IMR-90 (cell line): ENCODE measurements around the gene DPYD. TPM values are rescaled to one million over a fixed set of nuclear protein-coding genes. Genes with fewer than 3 reads are reported as not detected.
A peak's percentile ranks its signal among the peaks of the same experiment; 100 is the strongest.

Source experiments
- ATAC-seq: fragments of 200-7000 bp; cut with Tn5 transposase; 2 replicates; pipeline ENCODE4 v1.9.1; 2020; ENCODE audit warnings: low read depth, mild to moderate bottlenecking, moderate library complexity
- BruUV-seq: library from RNA; stranded (reverse); fragments of 400-500 nt; replicated peaks from 2 replicates; lab custom pipeline; 2021; lab: Mats Ljungman, UMichigan
- CTCF ChIA-PET: fragments of 300-600 bp; formaldehyde crosslinking; extraction: SDS; loops from one replicate; lab custom pipeline; 2021; ENCODE audit warnings: antibody characterized with exemption; lab: Yijun Ruan, JAX
- POLR2A ChIA-PET: fragments of 300-600 bp; sonication (Branson Sonifier 250); formaldehyde crosslinking; loops from one replicate; lab custom pipeline; 2022; ENCODE audit warnings: antibody characterized with exemption; ENCODE audit not compliant: unreplicated experiment; lab: Charles Lee
- DNase-seq: peaks from one replicate; pipeline ENCODE4 v3.0.0; 2013
- H2AFZ ChIP-seq: replicated peaks from 2 replicates; pipeline ENCODE3; 2013; ENCODE audit warnings: low read length, mild to moderate bottlenecking; ENCODE audit not compliant: poor library complexity
- H2AK5ac ChIP-seq: 2 replicates; pipeline ENCODE4 v1.6.1; 2013; ENCODE audit warnings: low read depth, low read length, inconsistent platforms
- H2AK9ac ChIP-seq: replicated peaks from 2 replicates; pipeline ENCODE3; 2013; ENCODE audit warnings: mild to moderate bottlenecking, low read depth, low read length, moderate library complexity; ENCODE audit not compliant: poor library complexity
- H2BK120ac ChIP-seq: 2 replicates; pipeline ENCODE4 v1.6.1; 2013; ENCODE audit warnings: low read depth, low read length, inconsistent platforms
- H2BK15ac ChIP-seq: 3 replicates; pipeline ENCODE4 v1.6.1; 2013; ENCODE audit warnings: low read depth, low read length, inconsistent platforms
- H2BK20ac ChIP-seq: 2 replicates; pipeline ENCODE4 v1.6.1; 2013; ENCODE audit warnings: low read depth, mild to moderate bottlenecking, inconsistent platforms, low read length, moderate library complexity
- H2BK5ac ChIP-seq: 2 replicates; pipeline ENCODE4 v1.6.1; 2013; ENCODE audit warnings: mild to moderate bottlenecking, low read depth, low read length, inconsistent platforms; ENCODE audit not compliant: poor library complexity, severe bottlenecking
- H3K14ac ChIP-seq: replicated peaks from 2 replicates; pipeline ENCODE4 v1.6.1; 2013; ENCODE audit warnings: low read depth, low read length, inconsistent platforms
- H3K18ac ChIP-seq: 2 replicates; pipeline ENCODE4 v1.6.1; 2013; ENCODE audit warnings: low read depth, low read length, control low read depth
- H3K23ac ChIP-seq: 2 replicates; pipeline ENCODE4 v1.6.1; 2013; ENCODE audit warnings: low read depth, low read length, inconsistent platforms
- H3K27ac ChIP-seq: 2 replicates; pipeline ENCODE4 v1.5.1; 2013; ENCODE audit warnings: mild to moderate bottlenecking, control low read depth, low read length; ENCODE audit not compliant: insufficient read depth
- H3K27me3 ChIP-seq: 2 replicates; pipeline ENCODE4 v1.6.1; 2013; ENCODE audit warnings: low read length; ENCODE audit not compliant: control insufficient read depth, insufficient read depth
- H3K36me3 ChIP-seq: 2 replicates; pipeline ENCODE4 v1.6.1; 2013; ENCODE audit warnings: low read length, mixed read lengths; ENCODE audit not compliant: control insufficient read depth, insufficient read depth
- H3K4ac ChIP-seq: 2 replicates; pipeline ENCODE4 v1.6.1; 2013; ENCODE audit warnings: low read depth, low read length, inconsistent platforms
- H3K4me1 ChIP-seq: 2 replicates; pipeline ENCODE4 v1.6.1; 2013; ENCODE audit warnings: low read length, mixed read lengths; ENCODE audit not compliant: control insufficient read depth, insufficient read depth
- H3K4me2 ChIP-seq: 2 replicates; pipeline ENCODE4 v1.6.1; 2013; ENCODE audit warnings: low read depth, mild to moderate bottlenecking, control low read depth, low read length, moderate library complexity
- H3K4me3 ChIP-seq: 2 replicates; pipeline ENCODE4 v1.5.1; 2013; ENCODE audit warnings: low read depth, mild to moderate bottlenecking, control low read depth, low read length, moderate library complexity; ENCODE audit not compliant: insufficient read depth
- H3K56ac ChIP-seq: 2 replicates; pipeline ENCODE4 v1.6.1; 2013; ENCODE audit warnings: low read length, inconsistent platforms; ENCODE audit not compliant: insufficient read depth; ENCODE audit errors: extremely low read depth
- H3K79me1 ChIP-seq, 2 experiments: 2 replicates each; pipeline ENCODE4 v1.6.1; 2013; ENCODE audit warnings: low read length in 2 of 2, inconsistent platforms in 1 of 2, low read depth in 1 of 2
- H3K9ac ChIP-seq: 2 replicates; pipeline ENCODE4 v1.6.1; 2013; ENCODE audit warnings: low read depth, low read length, control low read depth
- H3K9me1 ChIP-seq: 2 replicates; pipeline ENCODE4 v1.6.1; 2013; ENCODE audit warnings: low read length, inconsistent platforms; ENCODE audit not compliant: insufficient read depth
- H3K9me3 ChIP-seq: 2 replicates; pipeline ENCODE4 v1.6.1; 2013; ENCODE audit warnings: low read length; ENCODE audit not compliant: control insufficient read depth, insufficient read depth
- H4K20me1 ChIP-seq: 2 replicates; pipeline ENCODE4 v1.6.1; 2013; ENCODE audit warnings: low read length, inconsistent platforms; ENCODE audit not compliant: insufficient read depth
- H4K5ac ChIP-seq: 2 replicates; pipeline ENCODE4 v1.6.1; 2013; ENCODE audit warnings: mild to moderate bottlenecking, low read depth, low read length, control low read depth
- H4K8ac ChIP-seq, 2 experiments: 2 replicates each; pipeline ENCODE4 v1.6.1; 2013; ENCODE audit warnings: low read depth in 2 of 2, low read length in 2 of 2, control low read depth in 1 of 2, inconsistent platforms in 1 of 2
- H4K91ac ChIP-seq: 2 replicates; pipeline ENCODE4 v1.6.1; 2013; ENCODE audit warnings: low read depth, low read length, inconsistent platforms; ENCODE audit not compliant: insufficient read depth
- SMC3 ChIP-seq: fragments of 150-350 bp; IDR thresholded peaks from 2 replicates; pipeline ENCODE4 v1.6.1; 2016; ENCODE audit warnings: low read depth, mild to moderate bottlenecking, antibody characterized with exemption, low read length, moderate library complexity
- whole genome bisulfite sequencing, 2 experiments: methylation state at CpG; one replicate each; pipeline versions ENCODE4 v1.1.5 to v1.1.7; 2013; ENCODE audit warnings: missing lambda C conversion rate in 2 of 2; ENCODE audit not compliant: insufficient read length in 1 of 2; ENCODE audit errors: extremely low coverage in 2 of 2; 5-methylcytosine and 5-hydroxymethylcytosine counted together
- dilution Hi-C: fragments of 300-500 bp; cut with HindIII; formaldehyde crosslinking; loops from one replicate; pipeline ENCODE4 v1.14.3; 2018; ENCODE audit warnings: low sequenced_read_pairs; ENCODE audit not compliant: unreplicated experiment
- in situ Hi-C: fragments of 300-500 bp; cut with MboI; formaldehyde crosslinking; loops from 3 replicates; pipeline ENCODE4 v1.14.3; 2019; ENCODE audit warnings: low sequenced_read_pairs, inconsistent platforms, mixed read lengths
- intact Hi-C: fragments of 100-400 bp; cut with micrococcal nuclease; formaldehyde crosslinking; loops from 2 replicates; pipeline ENCODE4 v1.10.0; 2022
- polyA plus RNA-seq, 3 experiments: library from polyadenylated mRNA; depleted of rRNA; stranded (reverse); fragments of >200 nt; gene quantifications; 2 replicates each; pipeline ENCODE4 v1.2.3, GENCODE V29; 2012; ENCODE audit warnings: low replicate concordance in 1 of 3
- total RNA-seq: library from RNA; depleted of rRNA; stranded (reverse); fragments of >200 nt; gene quantifications from 2 replicates; pipeline ENCODE4 v1.2.3, GENCODE V29; 2012

DPYD gene
- total and polyA plus RNA-seq, 2 of the 4 experiments (the other 2 are of a cell fraction), result 9.3 to 47.3 TPM

DNA sequence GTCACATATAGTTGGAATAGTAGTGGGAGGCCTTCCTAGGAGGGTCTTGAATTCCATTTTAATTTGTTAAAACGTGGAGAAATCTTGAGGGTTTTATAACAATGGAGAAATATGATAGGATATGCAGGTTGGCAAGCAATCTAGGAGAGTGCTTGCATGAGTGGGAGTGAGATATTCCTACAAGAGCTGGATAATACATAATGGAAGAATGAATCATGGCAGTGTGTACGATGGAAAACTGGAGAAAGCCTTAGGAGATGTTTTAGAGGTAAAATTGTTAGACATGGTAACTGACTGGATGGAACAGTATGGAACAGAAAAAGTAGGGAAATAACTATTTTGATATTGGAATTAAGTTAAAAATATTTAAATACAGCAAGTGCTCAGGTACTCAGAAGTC, 846.9 kb downstream of the DPYD start:
- Histone ChIP-seq H2AK5ac (no peak overlapping the region), H3K27me3 (no peaks in the 10 kb centered on the region), H2BK5ac (no peak overlapping the region), H3K9ac (no peak overlapping the region), H3K79me1 (no peaks in the 10 kb centered on the region), H3K4me2 (no peak overlapping the region), H3K23ac (no peak overlapping the region), H3K18ac (no peak overlapping the region), H3K56ac (no peak overlapping the region), H2BK120ac (no peak overlapping the region), H3K4me1 (peaks cover 4% of the 10 kb centered on the region), H2BK15ac (no peak overlapping the region), H2AK9ac (no peak overlapping the region), H3K9me1 (peaks cover 3% of the 10 kb centered on the region; the same call in 1 of the 2 replicates), H3K9me3 (no peaks in the 10 kb centered on the region), H2AFZ (no peak overlapping the region), H3K4me3 (no peak overlapping the region), H3K36me3 (no peaks in the 10 kb centered on the region), H3K14ac (no peak overlapping the region), H4K5ac (no peak overlapping the region), H3K4ac (no peak overlapping the region), H3K27ac (no peak overlapping the region), H4K8ac (no peak overlapping the region), H4K91ac (no peak overlapping the region), H4K20me1 (no peaks in the 10 kb centered on the region), H2BK20ac (no peak overlapping the region)
- ChIA-PET POLR2A (no interaction called here), CTCF (no interaction called here)
- in situ Hi-C loops (no loop called here), intact Hi-C loops (no loop called here), dilution Hi-C loops (no loop called here)
- no TSS peak for BruUV-seq
- peak; percentile 13 for DNase-seq
- no peak for TF ChIP-seq SMC3
- WGBS, 2 experiments, result 60% methylated on average over 1 of the region's 2 CpGs; no CpG with 5 or more reads in 1 of the 2 experiments
- no peak for ATAC-seq
